Activated naive CD4-positive, alpha-beta T cell treated with anti-CD3 and anti-CD28 coated beads, Interleukin-2, amount 50 U/mL, for 16 hours (primary cell): ENCODE measurements around the gene TMEM181.
"Not testable (repeated sequence)": the region's sequence is repeated elsewhere in the genome, so short reads cannot be mapped to it uniquely, and the experiment has no call there.

Experiments used
- DNase-seq: peaks from one replicate; pipeline ENCODE4 v3.0.0-alpha.2; 2020

TMEM181 gene

GRCh38 chr6:158559895-158560835, at the start of gene TMEM181:
Gene TMEM181, plus strand, starts transcription at chr6:158560091. Its CDS starts 134 bp downstream, at chr6:158560225.
- DNase-seq = peak; percentile 88

- DNase-seq = no peak
These were observed 47.1 kb upstream of the TMEM181 start for GRCh38 chr6:158512809-158513208.

GRCh38 chr6:158514176-158514575, 45.7 kb upstream of the TMEM181 start:
- DNase-seq = no peak

GRCh38 chr6:158514991-158515390, 44.9 kb upstream of the TMEM181 start:
- no peak for DNase-seq

GRCh38 chr6:158516098-158516497, 43.8 kb upstream of the TMEM181 start:
- no peak for DNase-seq

- DNase-seq = no peak
These were observed 42.9 kb upstream of the TMEM181 start for GRCh38 chr6:158517038-158517437.

- DNase-seq = no peak
These were observed 42.3 kb upstream of the TMEM181 start for GRCh38 chr6:158517581-158517980.

GRCh38 chr6:158518191-158519127, 41.4 kb upstream of the TMEM181 start:
- DNase-seq = peak; percentile 43

- DNase-seq = no peak
These were observed 40.6 kb upstream of the TMEM181 start for GRCh38 chr6:158519300-158519699.

- DNase-seq = no peak
These were observed 40.1 kb upstream of the TMEM181 start for GRCh38 chr6:158519761-158520160.

GRCh38 chr6:158520975-158521374, 38.9 kb upstream of the TMEM181 start:
- DNase-seq = not testable (repeated sequence)

GRCh38 chr6:158521759-158522158, 38.1 kb upstream of the TMEM181 start:
- DNase-seq = no peak

- no peak for DNase-seq
These were observed 37.3 kb upstream of the TMEM181 start for GRCh38 chr6:158522616-158523015.

GRCh38 chr6:158524311-158524710, 35.6 kb upstream of the TMEM181 start:
- no peak for DNase-seq

GRCh38 chr6:158527858-158528257, 32.0 kb upstream of the TMEM181 start:
- DNase-seq = not testable (repeated sequence)

GRCh38 chr6:158528826-158529225, 31.1 kb upstream of the TMEM181 start:
- DNase-seq = no peak

- no peak for DNase-seq
These were observed 30.3 kb upstream of the TMEM181 start for GRCh38 chr6:158529629-158530028.

GRCh38 chr6:158531566-158531965, 28.3 kb upstream of the TMEM181 start:
- DNase-seq = no peak

GRCh38 chr6:158531970-158532369, 27.9 kb upstream of the TMEM181 start:
- DNase-seq = no peak

GRCh38 chr6:158536084-158536890, 23.6 kb upstream of the TMEM181 start:
- DNase-seq = peak; percentile 66

- DNase-seq = peak; percentile 29
These were observed 22.7 kb upstream of the TMEM181 start for GRCh38 chr6:158536891-158537798.
